ENCODE results near the gene ZNF683.
"Not testable (repeated sequence)": the region's sequence is repeated elsewhere in the genome, so short reads cannot be mapped to it uniquely, and the experiment has no call there.

ZNF683 gene

DNA sequence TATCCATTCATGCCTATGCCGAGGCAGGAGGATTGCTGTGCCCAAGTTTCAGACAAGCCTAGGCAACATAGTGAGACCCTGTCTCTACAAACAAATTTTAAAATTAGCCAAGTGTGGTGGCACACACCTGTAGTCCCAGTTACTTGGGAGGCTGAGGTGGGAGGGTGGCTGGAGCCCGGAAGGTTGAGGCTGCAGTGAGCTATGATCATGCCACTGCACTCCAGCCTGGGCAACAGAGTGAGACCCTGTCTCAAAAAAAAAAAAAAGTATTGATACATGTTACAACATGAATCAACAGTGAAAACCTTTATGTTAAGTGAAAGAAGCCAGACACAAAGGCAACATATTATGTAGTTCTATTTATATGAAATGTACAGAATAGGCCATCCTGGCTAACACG is 12.5 kb upstream of the ZNF683 start:
- not testable (repeated sequence) for DNase-seq (ENCODE audit: low spot score)

DNA sequence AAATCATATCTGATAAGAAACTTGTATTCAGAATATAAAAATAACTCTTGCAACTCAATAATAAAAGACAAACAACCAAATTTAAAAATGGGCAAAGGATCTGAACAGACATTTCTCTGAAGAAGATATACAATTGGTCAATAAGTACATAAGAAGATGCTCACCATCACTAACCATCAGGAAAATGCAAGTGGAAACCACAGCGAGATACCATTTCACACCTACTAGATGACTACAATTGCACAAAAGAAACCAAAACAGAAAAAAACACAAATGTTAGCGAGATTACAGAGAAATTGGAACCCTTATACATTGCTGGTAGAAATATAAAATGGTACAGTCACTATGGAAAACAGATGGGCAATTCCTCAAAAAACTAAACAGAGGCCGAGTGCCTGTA is 11.5 kb upstream of the ZNF683 start:
- DNase-seq (ENCODE audit: low spot score) = no peak

DNA sequence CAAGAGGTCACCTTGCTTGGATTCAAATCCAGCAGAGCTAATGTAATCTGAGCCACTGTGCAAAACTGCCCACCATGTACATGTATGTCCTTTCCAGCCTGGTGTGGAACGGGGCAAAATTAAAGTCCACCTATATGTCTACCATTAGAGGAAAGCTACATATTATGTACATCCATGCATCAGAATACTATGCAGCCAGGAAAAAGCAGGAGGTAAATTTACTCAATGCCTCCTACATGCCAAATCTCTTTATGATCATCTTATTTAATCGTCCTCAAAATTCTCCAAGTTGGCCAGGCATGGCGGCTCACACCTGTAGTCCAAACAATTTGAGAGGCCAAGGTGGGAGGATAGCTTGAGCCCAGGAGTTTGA is 6.3 kb upstream of the ZNF683 start:
- DNase-seq (ENCODE audit: low spot score) = no peak

DNA sequence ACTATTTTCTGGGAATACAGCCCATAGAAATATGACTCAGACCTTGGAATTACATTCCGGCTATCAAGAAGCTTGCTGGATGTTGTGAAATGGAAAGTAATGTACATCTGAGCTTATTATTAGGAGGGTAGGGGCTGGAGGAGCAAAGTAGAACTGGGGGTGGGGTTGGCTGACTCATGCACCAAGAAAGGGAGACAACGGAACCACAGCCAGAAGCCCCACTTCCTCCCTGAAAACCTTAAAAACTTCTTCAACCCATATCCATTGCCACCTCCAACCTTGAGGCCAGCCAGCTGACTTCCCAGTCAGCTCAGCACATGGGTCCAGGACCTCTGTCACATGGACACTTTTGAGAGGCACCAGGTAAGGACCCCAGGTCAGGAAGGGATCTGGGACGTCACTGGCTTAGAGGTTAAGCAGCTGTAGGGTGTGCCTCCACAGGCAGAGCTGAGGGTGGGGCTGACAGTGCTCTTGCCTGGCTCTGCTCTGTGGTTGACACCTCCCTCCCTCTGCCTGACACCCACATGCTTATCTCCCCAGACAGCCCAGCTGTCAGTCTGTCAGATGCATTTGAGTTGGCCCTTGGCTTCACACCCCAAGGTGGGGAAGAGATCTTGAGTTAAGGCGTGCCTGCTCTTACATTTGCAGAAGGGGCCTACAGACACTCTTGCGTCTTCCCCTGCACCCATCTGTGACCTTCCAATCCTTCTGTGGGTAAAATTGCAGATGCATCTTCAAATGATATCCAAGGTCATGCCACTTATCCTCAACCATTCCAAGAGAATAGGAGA is 5.7 kb upstream of the ZNF683 start:
- DNase-seq (ENCODE audit: low spot score) = no peak

DNA sequence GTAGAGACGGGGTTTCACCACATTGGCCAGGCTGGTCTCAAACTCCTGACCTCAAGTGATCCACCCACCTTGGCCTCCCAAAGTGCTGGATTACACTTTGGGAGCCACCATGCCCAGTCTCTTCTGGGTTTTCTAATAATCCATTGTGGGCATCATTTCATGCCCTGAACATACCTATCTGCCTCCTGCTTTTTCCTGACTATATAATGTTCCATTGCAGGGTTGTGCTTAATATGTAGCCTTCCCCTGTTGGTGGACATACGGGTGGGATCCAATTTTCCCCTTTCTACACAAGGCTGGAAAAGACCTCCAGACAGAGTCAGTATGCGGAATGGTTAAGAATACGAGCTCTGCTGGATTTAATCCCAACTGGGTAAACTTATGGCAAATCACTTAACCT is 3.5 kb upstream of the ZNF683 start:
- no peak for DNase-seq (ENCODE audit: low spot score)

DNA sequence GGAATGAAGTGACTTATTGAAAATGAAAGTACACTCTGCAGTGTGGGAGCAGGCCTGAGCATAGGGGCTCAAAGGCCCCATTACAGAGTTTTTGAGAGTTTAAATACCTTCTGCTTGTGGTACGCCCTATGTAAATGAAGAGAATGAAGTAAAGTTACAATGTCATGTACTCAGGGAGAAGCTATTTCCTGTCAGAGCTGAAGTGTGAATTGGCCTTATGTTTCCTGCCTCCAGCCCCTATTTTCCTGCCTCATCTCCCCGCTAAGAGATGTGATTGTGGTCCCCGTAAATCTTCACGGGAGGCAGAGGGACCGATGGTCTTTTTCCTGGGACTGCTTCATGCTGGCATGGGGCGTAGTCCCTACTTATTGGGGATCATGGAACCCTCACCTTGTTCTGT is 2.5 kb upstream of the ZNF683 start:
- no peak for DNase-seq (ENCODE audit: low spot score)

DNA sequence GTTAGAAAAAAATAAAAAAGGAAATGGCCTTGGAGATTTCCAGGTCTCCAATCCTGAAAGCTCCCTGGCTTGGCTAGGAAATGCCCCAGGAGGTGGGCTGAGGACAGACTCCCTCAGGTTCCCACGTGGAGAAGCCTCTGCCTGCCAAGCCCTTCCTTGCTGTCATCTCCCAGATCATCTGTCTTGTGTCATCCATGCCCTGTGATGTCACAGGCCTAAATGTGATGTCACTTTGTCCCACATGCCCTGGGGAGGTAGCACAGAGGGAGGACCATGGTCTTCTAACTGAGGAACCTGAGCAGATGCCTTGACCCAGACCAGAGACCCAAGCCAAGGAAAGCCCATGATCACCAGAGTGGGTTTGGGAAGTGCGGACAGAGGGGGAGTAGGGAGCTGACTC is 1.8 kb upstream of the ZNF683 start:
- not testable (repeated sequence) for DNase-seq (ENCODE audit: low spot score)

GRCh38 chr1:26373789-26374188 is 1.2 kb upstream of the ZNF683 start:
- no peak for DNase-seq (ENCODE audit: low spot score)

DNA sequence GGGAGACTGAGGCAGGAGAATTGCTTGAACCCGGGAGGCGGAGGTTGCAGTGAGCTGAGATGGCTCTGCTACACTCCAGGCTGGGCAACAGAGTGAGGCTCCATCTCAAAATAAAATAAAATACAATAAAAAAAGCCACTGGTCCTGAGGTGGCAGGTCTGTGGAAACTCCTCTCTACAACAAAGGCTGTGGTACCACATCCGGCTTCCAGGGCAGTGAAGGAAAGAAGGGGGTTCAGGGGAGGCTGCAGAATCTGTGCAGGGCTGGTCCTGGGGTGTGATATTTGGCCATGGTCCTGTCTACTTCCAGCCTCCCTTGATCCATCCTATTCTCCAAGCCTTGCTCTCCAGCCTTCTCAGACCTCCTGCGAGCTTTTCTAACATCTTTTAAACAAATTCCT is 731 bp upstream of the ZNF683 start:
- DNase-seq (ENCODE audit: low spot score) = no peak

DNA sequence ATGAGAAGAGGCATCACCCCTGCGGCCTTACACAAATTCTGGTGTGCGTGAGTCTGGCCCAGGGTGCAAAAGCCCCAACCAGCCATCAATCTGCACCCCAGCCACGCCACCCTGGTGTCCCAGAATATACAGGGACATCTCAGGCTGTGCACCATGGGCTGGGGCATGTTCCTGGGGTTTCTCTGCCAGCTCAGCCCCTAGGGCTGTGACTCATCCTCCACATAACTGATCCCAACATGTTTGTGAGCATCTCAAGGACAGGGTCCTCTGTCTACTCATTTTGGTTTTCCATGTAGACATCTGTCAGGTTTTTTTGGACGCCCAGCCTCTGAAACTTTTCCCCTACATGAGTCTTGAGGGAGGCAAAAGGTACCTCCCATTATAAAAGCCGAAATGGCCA is 511 bp downstream of the ZNF683 start:
- DNase-seq (ENCODE audit: low spot score) = no peak

GRCh38 chr1:26370591-26371382 is 1.8 kb downstream of the ZNF683 start:
- DNase-seq (ENCODE audit: low spot score) = no peak

DNA sequence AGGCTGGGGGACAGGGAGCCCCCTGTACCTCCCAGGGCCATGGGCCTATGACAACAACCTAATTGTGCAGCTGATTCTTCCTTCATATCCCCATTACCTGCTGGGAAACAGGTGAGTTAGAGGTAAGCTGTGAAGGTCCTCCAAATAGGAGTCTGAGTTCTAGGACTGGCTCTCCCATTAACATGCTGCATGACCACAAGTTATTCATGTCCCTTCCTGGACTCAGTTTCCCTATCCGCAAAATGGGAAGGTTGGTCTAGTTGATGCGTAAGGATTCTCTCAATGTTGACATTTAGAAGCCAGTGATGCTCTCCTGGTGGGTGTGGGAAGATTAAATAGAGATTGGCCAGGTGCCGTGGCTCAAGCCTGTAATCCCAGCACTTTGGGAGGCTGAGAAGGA is 4.1 kb downstream of the ZNF683 start:
- no peak for DNase-seq (ENCODE audit: low spot score)

- DNase-seq (ENCODE audit: low spot score) = no peak
These were observed 4.5 kb downstream of the ZNF683 start for GRCh38 chr1:26368006-26368405.

DNA sequence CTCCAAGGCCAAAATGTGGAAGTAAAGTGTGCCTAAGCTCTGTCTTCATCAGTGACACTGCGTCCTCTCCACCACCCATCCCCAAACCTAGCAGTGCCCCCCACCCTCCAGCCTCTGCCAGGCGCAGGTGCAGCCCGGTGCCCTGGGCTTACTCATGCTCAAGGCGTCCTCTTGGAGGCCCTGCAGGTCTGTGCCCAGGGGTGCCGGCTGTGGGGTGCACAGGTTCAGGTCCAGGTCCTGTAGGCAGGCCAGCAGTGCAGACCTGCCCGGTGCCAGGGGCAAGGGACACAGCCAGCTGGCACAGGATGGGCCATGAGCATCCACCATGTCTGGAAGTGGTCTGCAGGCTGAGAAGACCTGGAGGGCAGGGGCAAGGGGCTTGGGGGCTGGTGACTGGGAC is 5.1 kb downstream of the ZNF683 start:
- DNase-seq (ENCODE audit: low spot score) = no peak

GRCh38 chr1:26364956-26365355 is 7.6 kb downstream of the ZNF683 start:
- DNase-seq (ENCODE audit: low spot score) = no peak

DNA sequence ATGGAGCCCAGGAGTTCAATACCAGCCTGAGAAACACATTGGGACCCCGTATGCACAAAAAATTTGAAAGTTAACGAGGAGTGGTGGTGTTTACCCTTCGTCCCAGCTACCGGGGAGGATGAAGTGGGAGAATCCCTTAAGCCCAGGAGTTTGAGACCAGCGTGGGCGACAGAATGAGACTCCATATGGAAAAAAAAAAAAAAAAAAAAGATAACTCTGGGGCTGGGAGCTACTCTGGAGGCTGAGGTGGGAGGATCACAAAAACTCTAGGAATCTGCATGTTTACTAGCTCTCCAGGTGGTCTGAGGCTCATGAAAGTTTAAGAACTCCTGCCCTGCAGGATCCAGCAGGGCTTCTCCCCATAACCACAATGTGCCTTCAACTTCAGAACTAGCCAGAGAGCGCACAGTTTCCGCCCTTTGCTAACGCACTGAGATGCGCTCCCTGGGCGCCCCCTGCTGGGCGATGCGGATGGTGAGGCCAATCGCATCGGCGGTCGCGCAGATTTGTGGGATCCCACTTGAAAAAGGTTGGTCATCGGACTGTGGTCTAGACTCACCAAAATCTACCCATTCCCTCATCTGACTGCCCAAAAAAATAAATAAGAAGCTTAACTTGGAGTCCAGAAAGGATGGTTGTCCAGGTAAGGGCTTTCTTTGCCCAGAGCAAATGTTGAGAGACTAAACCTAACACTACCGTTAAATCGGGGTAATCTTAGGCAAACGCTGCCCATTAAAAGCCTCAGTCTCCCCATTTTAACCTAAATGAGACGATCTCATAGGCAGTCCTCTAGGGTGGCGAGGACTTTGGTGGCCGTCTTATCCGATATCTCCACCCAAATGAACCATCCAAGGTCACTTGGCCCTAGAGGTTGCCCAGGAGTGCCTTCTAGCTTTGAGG is 8.8 kb downstream of the ZNF683 start:
- no peak for DNase-seq (ENCODE audit: low spot score)

- no peak for DNase-seq (ENCODE audit: low spot score)
These were observed 10.2 kb downstream of the ZNF683 start for GRCh38 chr1:26362331-26362730.

DNA sequence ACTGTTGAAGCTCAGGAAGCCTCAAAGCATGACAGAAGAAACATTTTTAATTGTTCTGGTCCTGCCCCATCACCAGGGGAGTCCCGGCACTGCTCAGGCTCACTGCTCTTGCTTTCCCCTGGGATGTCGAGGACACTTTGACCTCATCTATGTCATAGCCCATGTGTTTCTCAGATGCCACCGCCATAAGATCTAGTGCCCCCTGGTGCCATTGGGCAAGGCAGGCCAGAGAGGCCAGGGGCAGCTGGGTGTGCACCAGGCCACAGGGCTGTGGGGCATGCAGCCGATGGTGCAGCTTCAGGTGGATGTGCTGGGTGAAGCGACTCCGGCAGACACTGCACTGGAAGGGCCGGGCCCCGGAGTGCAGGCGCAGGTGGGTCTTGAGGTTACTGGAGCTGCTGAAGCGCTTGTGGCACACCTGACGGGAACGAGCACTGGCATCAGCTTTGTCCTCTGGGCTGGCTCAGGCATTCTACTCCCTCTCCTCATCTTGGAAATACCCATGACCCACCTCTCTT is 10.9 kb downstream of the ZNF683 start:
- no peak for DNase-seq (ENCODE audit: low spot score)

DNA sequence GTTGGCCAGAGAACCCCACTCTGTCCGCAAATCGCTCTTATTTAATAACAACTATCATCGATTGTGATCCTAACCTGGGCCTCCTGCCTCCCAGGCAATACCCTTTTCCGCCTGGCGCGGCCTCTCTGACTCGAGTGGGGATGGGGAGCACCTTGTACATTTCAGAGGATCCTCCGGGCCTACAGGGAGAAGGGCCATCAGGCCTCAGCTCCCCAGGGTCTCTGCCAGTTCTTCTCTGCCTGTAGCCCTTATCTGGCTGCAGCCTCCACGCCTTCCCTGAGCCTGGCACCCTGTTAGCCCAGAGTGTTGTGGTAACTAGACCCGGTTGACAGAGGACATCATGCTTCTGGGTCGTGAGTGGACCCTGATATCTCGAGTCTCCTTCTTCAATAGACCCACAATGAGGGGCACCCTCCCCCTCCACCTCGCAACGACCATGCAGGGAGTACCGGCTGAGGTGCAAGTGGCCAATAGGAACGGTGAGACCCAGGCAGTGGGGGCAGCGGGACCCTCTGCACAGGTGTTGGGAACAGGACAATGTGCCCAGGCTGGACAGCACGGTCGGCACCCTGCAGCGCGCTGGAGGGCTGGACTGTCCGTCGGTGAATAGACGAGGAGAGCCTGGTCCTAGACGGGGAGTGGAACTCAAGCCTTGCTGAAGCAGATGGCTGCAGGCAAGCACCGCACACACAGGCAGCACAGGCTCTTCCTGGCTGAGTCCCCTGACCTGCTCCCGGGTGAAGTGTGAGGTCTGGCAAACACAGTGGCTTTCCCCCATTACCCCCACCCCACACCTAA is 11.5 kb downstream of the ZNF683 start:
- no peak for DNase-seq (ENCODE audit: low spot score)

DNA sequence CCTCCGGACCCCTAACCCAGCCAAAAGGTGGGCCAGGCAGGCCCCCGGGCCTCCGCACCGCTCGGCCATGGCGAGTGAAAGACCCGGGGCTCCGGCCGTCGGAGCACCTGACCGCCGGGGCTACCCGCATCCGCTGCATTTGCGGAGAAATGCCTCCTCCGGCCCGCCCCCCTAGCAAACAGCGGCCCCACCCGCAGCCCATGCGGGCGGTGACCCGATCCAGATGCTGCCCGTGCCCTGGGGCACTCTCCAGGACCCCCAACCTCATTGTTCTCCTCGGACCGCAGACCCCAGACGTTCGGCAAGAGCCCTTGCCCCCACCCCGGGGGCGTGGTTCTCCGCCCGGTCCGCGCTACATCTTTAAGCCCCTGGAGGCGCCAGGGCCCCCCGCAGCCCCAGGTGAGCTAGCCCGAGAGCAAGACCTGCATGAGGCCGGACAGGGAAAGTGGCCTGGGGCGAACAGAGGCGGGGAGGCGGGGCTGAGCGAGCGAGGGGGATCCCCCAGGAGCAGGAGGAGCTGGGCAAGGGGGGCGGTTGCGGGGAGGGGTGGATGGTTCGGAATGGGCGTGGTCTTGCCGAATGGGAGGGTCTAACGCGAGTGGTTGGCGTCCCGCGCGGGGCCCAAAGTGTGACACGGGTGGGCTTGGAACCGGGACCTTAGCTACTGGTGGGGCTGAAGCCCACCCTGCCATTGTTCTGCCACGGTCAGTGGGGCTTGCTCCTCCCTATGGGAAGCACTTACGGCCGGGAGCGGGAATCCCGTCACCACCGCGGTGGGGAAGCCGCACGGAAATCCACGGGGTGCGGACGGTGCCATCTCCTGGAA is 12.4 kb downstream of the ZNF683 start:
- no peak for DNase-seq (ENCODE audit: low spot score)

Data from RKO (cell line).